Activated CD4-positive, alpha-beta T cell treated with anti-CD3 and anti-CD28 coated beads for 24 hours (primary cell): ENCODE data around the gene BMPR1A.
"Not testable (repeated sequence)": the region's sequence is repeated elsewhere in the genome, so short reads cannot be mapped to it uniquely, and the experiment has no call there.

Experiments used
- DNase-seq, 2 donors: peaks; one replicate each; pipeline ENCODE4 v3.0.0-alpha.2; 2020; ENCODE audit warnings: low read depth in 2 of 2

The BMPR1A gene

GRCh38 chr10:86940076-86940475 is 183.7 kb downstream of the BMPR1A start:
- not testable (repeated sequence) for DNase-seq

- DNase-seq = no peak
Measured at GRCh38 chr10:86940677-86941076, 184.3 kb downstream of the BMPR1A start.

- no peak for DNase-seq
Measured at GRCh38 chr10:86941426-86941825, 185.0 kb downstream of the BMPR1A start.

GRCh38 chr10:86941991-86942421 is 185.6 kb downstream of the BMPR1A start:
- no peak for DNase-seq

GRCh38 chr10:86942441-86943315 is 186.3 kb downstream of the BMPR1A start:
- DNase-seq = no peak

- DNase-seq = no peak
Measured at GRCh38 chr10:86943316-86944030, 187.1 kb downstream of the BMPR1A start.

- DNase-seq = no peak
Measured at GRCh38 chr10:86944031-86944419, 187.6 kb downstream of the BMPR1A start.

- DNase-seq = no peak
Measured at GRCh38 chr10:86944471-86944870, 188.1 kb downstream of the BMPR1A start.

- DNase-seq = no peak
Measured at GRCh38 chr10:86944907-86945306, 188.5 kb downstream of the BMPR1A start.

GRCh38 chr10:86945361-86946212 is 189.2 kb downstream of the BMPR1A start:
- no peak for DNase-seq

GRCh38 chr10:86946213-86947155 is 190.1 kb downstream of the BMPR1A start:
- DNase-seq = no peak

GRCh38 chr10:86947806-86948205 is 191.4 kb downstream of the BMPR1A start:
- not testable (repeated sequence) for DNase-seq

- no peak for DNase-seq
Measured at GRCh38 chr10:86950349-86950748, 193.9 kb downstream of the BMPR1A start.

GRCh38 chr10:86951184-86951761 is 194.9 kb downstream of the BMPR1A start:
- DNase-seq = no peak

- no peak for DNase-seq
Measured at GRCh38 chr10:86952106-86952505, 195.7 kb downstream of the BMPR1A start.

- DNase-seq = not testable (repeated sequence)
Measured at GRCh38 chr10:86952697-86953096, 196.3 kb downstream of the BMPR1A start.

- no peak for DNase-seq
Measured at GRCh38 chr10:86953747-86954680, 197.6 kb downstream of the BMPR1A start.

- no peak for DNase-seq
Measured at GRCh38 chr10:86954681-86955500, 198.5 kb downstream of the BMPR1A start.
